SU-DHL-6 (cell line): ENCODE results near the gene RAB3GAP1.

Experiments
- H2AFZ ChIP-seq: fragments of 200-600 bp; sonication (generic); 2 replicates; pipeline ENCODE4 v1.6.1; 2014; ENCODE audit warnings: low read depth, mild to moderate bottlenecking, moderate library complexity, mixed read lengths, antibody characterized with exemption, low read length; ENCODE audit not compliant: severe bottlenecking
- H3F3A ChIP-seq: fragments of 200-600 bp; shearing (Covaris generic); 2 replicates; pipeline ENCODE4 v1.6.0; 2016; ENCODE audit warnings: antibody characterized with exemption, mild to moderate bottlenecking; ENCODE audit not compliant: insufficient read depth
- H3K27ac ChIP-seq: fragments of 200-600 bp; sonication (generic); 2 replicates; pipeline ENCODE4 v1.5.1; 2016; ENCODE audit warnings: low read depth, mild to moderate bottlenecking, low read length, moderate library complexity, mixed read lengths
- H3K27me3 ChIP-seq: fragments of 200-600 bp; sonication (generic), shearing (Covaris generic); 2 replicates; pipeline ENCODE4 v1.6.0; 2014; ENCODE audit warnings: mild to moderate bottlenecking, low read length
- H3K36me3 ChIP-seq: fragments of 200-600 bp; sonication (generic); 2 replicates; pipeline ENCODE4 v1.6.1; 2014; ENCODE audit warnings: mild to moderate bottlenecking, low read length, mixed read lengths
- H3K4me2 ChIP-seq: fragments of 300-600, 200-600 bp; shearing (Covaris generic), sonication (generic); 2 replicates; pipeline ENCODE4 v1.6.0; 2014; ENCODE audit warnings: low read length, low read depth, mild to moderate bottlenecking; ENCODE audit not compliant: poor library complexity, severe bottlenecking
- H3K4me3 ChIP-seq: fragments of 200-600 bp; sonication (generic); 2 replicates; pipeline ENCODE4 v1.5.1; 2014; ENCODE audit warnings: antibody characterized with exemption, low read length, mild to moderate bottlenecking, mixed read lengths; ENCODE audit not compliant: insufficient read depth, poor library complexity, severe bottlenecking
- H3K79me2 ChIP-seq: fragments of 200-600 bp; sonication (generic); 2 replicates; pipeline ENCODE4 v1.6.1; 2014; ENCODE audit warnings: mild to moderate bottlenecking, low read length, moderate library complexity; ENCODE audit not compliant: insufficient read depth
- H3K9ac ChIP-seq: fragments of 200-600 bp; sonication (generic); 2 replicates; pipeline ENCODE4 v1.7.0; 2014; ENCODE audit warnings: mild to moderate bottlenecking, low read length
- H3K9me2 ChIP-seq: fragments of 200-600 bp; sonication (generic); replicated peaks from 2 replicates; pipeline ENCODE4 v1.6.1; 2014; ENCODE audit warnings: low read length; ENCODE audit not compliant: insufficient read depth
- H3K9me3 ChIP-seq: fragments of 200-600 bp; sonication (generic); 2 replicates; pipeline ENCODE4 v1.6.1; 2014; ENCODE audit warnings: low read length, mixed read lengths; ENCODE audit not compliant: insufficient read depth
- H4K20me1 ChIP-seq: fragments of 200-600 bp; sonication (generic); 2 replicates; pipeline ENCODE4 v1.6.1; 2014; ENCODE audit warnings: low read depth, mild to moderate bottlenecking, antibody characterized with exemption, low read length, moderate library complexity, mixed read lengths
- CTCF ChIP-seq: fragments of 200-600 bp; sonication (generic); IDR thresholded peaks from one replicate; pipeline ENCODE4 v1.5.1; 2017; ENCODE audit warnings: antibody characterized with exemption, mild to moderate bottlenecking, low read length, moderate library complexity; ENCODE audit not compliant: insufficient read depth, poor library complexity, severe bottlenecking
- EZH2phosphoT487 ChIP-seq: fragments of 200-600 bp; sonication (generic), shearing (Covaris generic); conservative IDR thresholded peaks from 2 replicates; pipeline ENCODE4 v1.6.1; 2018; ENCODE audit warnings: mild to moderate bottlenecking, antibody characterized with exemption, low read length, moderate library complexity, mixed read lengths

RAB3GAP1 gene

GRCh38 chr2:135144343-135144742, 92.3 kb downstream of the RAB3GAP1 start:
- TF ChIP-seq EZH2phosphoT487 = no peak
- no peak for TF ChIP-seq CTCF
- no peaks in the 10 kb centered on the region; the same call in 1 of the 2 replicates for H3K79me2 ChIP-seq
- H3K27me3 ChIP-seq = no peaks in the 10 kb centered on the region
- no peak overlapping the region for H2AFZ ChIP-seq
- no peaks in the 10 kb centered on the region for H3K9me2 ChIP-seq
- no peak overlapping the region for H3K27ac ChIP-seq
- H3K9ac ChIP-seq = no peak overlapping the region
- H3K9me3 ChIP-seq = peaks cover 24% of the 10 kb centered on the region; the same call in 1 of the 2 replicates
- no peaks in the 10 kb centered on the region for H3F3A ChIP-seq
- no peaks in the 10 kb centered on the region for H4K20me1 ChIP-seq
- no peak overlapping the region for H3K4me3 ChIP-seq
- H3K36me3 ChIP-seq = peaks cover 46% of the 10 kb centered on the region
- H3K4me2 ChIP-seq = no peak overlapping the region

- H3F3A ChIP-seq = no peaks in the 10 kb centered on the region
- H2AFZ ChIP-seq = no peak overlapping the region
- no peak overlapping the region for H3K4me3 ChIP-seq
- H4K20me1 ChIP-seq = no peaks in the 10 kb centered on the region
- 0 out of 2 replicates have a peak, but pooled peaks cover 5% of the 10 kb centered on the region for H3K9me3 ChIP-seq
- H3K4me2 ChIP-seq = no peak overlapping the region
- H3K79me2 ChIP-seq = no peaks in the 10 kb centered on the region; the same call in 1 of the 2 replicates
- H3K27me3 ChIP-seq = no peaks in the 10 kb centered on the region
- TF ChIP-seq EZH2phosphoT487 (no peak), CTCF (no peak)
- no peak overlapping the region for H3K9ac ChIP-seq
- H3K36me3 ChIP-seq = peaks cover 28% of the 10 kb centered on the region
- H3K9me2 ChIP-seq = no peaks in the 10 kb centered on the region
- no peak overlapping the region for H3K27ac ChIP-seq
Observed at GRCh38 chr2:135149251-135149650, 97.2 kb downstream of the RAB3GAP1 start.

GRCh38 chr2:135150725-135151124, 98.6 kb downstream of the RAB3GAP1 start:
- Histone ChIP-seq H3K79me2 (no peaks in the 10 kb centered on the region), H3K9me2 (no peaks in the 10 kb centered on the region), H3K9ac (no peak overlapping the region), H3K27ac (no peak overlapping the region), H4K20me1 (no peaks in the 10 kb centered on the region), H2AFZ (no peak overlapping the region), H3K4me3 (no peak overlapping the region), H3K27me3 (no peaks in the 10 kb centered on the region), H3F3A (no peaks in the 10 kb centered on the region), H3K9me3 (no peaks in the 10 kb centered on the region), H3K4me2 (no peak overlapping the region), H3K36me3 (peaks cover 36% of the 10 kb centered on the region)
- TF ChIP-seq EZH2phosphoT487 (no peak), CTCF (no peak)

GRCh38 chr2:135151615-135152014, 99.5 kb downstream of the RAB3GAP1 start:
- H3K4me2 ChIP-seq = no peak overlapping the region
- no peaks in the 10 kb centered on the region for H3K27me3 ChIP-seq
- no peak overlapping the region for H3K4me3 ChIP-seq
- no peak overlapping the region for H3K27ac ChIP-seq
- no peaks in the 10 kb centered on the region for H4K20me1 ChIP-seq
- no peaks in the 10 kb centered on the region for H3K9me2 ChIP-seq
- no peaks in the 10 kb centered on the region for H3K9me3 ChIP-seq
- peaks cover 45% of the 10 kb centered on the region for H3K36me3 ChIP-seq
- H3F3A ChIP-seq = no peaks in the 10 kb centered on the region
- H3K9ac ChIP-seq = no peak overlapping the region
- TF ChIP-seq EZH2phosphoT487 = no peak
- no peak for TF ChIP-seq CTCF
- H2AFZ ChIP-seq = no peak overlapping the region
- no peaks in the 10 kb centered on the region for H3K79me2 ChIP-seq
